ENCODE data around the gene PAWR. TPM values are rescaled to one million over a fixed set of nuclear protein-coding genes. Genes with fewer than 3 reads are reported as not detected.

Gene PAWR, protein sequence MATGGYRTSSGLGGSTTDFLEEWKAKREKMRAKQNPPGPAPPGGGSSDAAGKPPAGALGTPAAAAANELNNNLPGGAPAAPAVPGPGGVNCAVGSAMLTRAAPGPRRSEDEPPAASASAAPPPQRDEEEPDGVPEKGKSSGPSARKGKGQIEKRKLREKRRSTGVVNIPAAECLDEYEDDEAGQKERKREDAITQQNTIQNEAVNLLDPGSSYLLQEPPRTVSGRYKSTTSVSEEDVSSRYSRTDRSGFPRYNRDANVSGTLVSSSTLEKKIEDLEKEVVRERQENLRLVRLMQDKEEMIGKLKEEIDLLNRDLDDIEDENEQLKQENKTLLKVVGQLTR
- polyA plus RNA-seq: 10 to 100 TPM; 15.5 to 38.6 TPM

DNA sequence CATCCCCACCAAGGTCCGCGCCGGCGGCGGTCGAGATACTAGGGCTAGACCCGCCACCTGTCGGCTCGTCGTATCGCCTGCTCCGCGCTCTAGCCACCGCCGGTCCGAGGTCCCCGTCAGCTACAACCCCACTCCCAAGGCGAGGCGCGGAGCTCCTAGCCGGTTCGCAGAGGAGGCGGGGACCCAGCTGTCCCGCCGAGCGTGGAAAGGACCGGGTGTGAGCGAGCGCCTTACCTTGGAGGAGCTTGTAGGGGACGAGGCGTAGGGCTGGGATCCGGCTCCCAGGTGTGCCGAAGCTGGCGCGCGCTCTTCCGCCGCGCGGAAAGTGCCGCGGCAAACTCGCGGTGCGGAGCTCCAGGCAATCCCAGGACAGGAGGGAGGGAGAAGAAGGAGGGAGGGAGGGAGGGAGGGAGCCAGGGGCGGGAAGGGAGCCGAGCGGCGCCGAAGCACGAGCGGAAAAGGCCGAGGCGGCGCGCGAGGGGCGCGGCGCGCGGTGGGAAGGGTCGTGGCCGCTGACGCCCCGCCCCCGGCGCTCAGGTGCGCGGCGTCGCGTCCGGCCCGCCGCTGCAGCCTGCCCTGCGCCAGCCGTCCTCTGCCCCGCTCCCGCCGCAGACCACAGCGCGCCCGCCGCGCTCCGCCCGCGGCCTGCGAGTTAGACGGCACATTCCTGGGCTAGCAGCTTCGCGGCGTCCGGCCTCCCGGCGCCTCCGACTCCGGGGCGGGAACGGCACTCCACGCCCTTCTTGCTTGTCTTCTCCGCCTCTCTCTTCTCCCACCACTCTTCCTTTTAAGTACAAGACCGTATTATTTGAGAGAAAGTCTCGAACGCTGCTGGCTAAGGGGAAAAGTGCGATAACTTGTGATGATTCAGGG lies at the start of gene PAWR:
Gene PAWR (minus strand): TSS at position 327 of the 873 bp plus-strand sequence. CDS start 720 bp downstream, outside the sequence.
- peak within 1 kb of the TSS; percentile 80 to 98 for H3K4me3 ChIP-seq (ENCODE audit: low read depth in 1 of 2, low read length in 2 of 2)
- 0 to 1% methylated on average over 99 to 107 of the region's 107 CpGs for WGBS, 2 donors

GRCh38 chr12:79737875-79738718 lies 47.3 kb upstream of the PAWR start:
- no peaks in the 10 kb centered on the region for H3K27me3 ChIP-seq (ENCODE audit: control insufficient read depth in 1 of 2, insufficient read depth in 2 of 2, low read length in 2 of 2)
- no peaks in the 10 kb centered on the region for H3K4me1 ChIP-seq (ENCODE audit: control insufficient read depth in 2 of 2, insufficient read depth in 2 of 2, low read length in 1 of 2)
- no peaks in the 10 kb centered on the region for H3K36me3 ChIP-seq (ENCODE audit: control insufficient read depth in 2 of 2, insufficient read depth in 2 of 2, low read length in 1 of 2)
- H3K9me3 ChIP-seq (ENCODE audit: control insufficient read depth in 2 of 2, insufficient read depth in 1 of 2, low read depth in 1 of 2, low read length in 1 of 2): no peaks in the 10 kb centered on the region
- 9 to 17% methylated on average over 4 of the region's 4 CpGs for WGBS, 2 donors
- H3K4me3 ChIP-seq (ENCODE audit: low read depth in 1 of 2, low read length in 2 of 2): no peak overlapping the region
- H3K27ac ChIP-seq (ENCODE audit: low read depth in 2 of 2, low read length in 1 of 2): no peak overlapping the region

More for the DNA sequence above, at the start of gene PAWR:
- no peaks in the 10 kb centered on the region for H3K27me3 ChIP-seq (ENCODE audit: control insufficient read depth in 1 of 2, insufficient read depth in 2 of 2, low read length in 2 of 2)
- no peaks in the 10 kb centered on the region for H3K4me1 ChIP-seq (ENCODE audit: control insufficient read depth in 2 of 2, insufficient read depth in 2 of 2, low read length in 1 of 2)
- H3K9me3 ChIP-seq (ENCODE audit: control insufficient read depth in 2 of 2, insufficient read depth in 1 of 2, low read depth in 1 of 2, low read length in 1 of 2): no peaks in the 10 kb centered on the region
- H3K27ac ChIP-seq (ENCODE audit: low read depth in 2 of 2, low read length in 1 of 2): peak within 1 kb of the TSS; percentile 87 to 92
- H3K36me3 ChIP-seq (ENCODE audit: control insufficient read depth in 2 of 2, insufficient read depth in 2 of 2, low read length in 1 of 2): no peaks in the 10 kb centered on the region

DNA sequence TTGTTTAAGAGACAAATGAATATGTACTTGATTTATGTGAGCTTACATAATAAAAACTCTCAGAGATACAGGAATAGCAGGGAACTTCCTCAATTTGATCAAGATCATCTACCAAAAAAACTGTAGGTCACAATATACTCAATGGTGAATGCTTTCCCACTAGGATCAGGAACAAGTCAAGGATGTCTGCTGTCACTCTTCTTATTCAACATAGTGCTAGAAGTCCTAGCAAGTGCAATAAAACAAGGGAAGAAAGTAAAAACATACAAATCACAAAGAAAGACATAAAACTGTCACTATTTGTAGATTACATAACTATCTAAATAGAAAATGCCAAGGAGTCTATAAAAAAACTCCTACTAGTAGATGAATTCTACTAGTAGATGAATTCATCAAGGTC lies 41.9 kb upstream of the PAWR start:
- Histone ChIP-seq H3K9me3 (ENCODE audit: control insufficient read depth in 2 of 2, insufficient read depth in 1 of 2, low read depth in 1 of 2, low read length in 1 of 2) (no peaks in the 10 kb centered on the region), H3K27ac (ENCODE audit: low read depth in 2 of 2, low read length in 1 of 2) (no peak overlapping the region), H3K4me1 (ENCODE audit: control insufficient read depth in 2 of 2, insufficient read depth in 2 of 2, low read length in 1 of 2) (no peaks in the 10 kb centered on the region), H3K27me3 (ENCODE audit: control insufficient read depth in 1 of 2, insufficient read depth in 2 of 2, low read length in 2 of 2) (no peaks in the 10 kb centered on the region), H3K4me3 (ENCODE audit: low read depth in 1 of 2, low read length in 2 of 2) (no peak overlapping the region), H3K36me3 (ENCODE audit: control insufficient read depth in 2 of 2, insufficient read depth in 2 of 2, low read length in 1 of 2) (no peaks in the 10 kb centered on the region)

- Histone ChIP-seq H3K9me3 (ENCODE audit: control insufficient read depth in 2 of 2, insufficient read depth in 1 of 2, low read depth in 1 of 2, low read length in 1 of 2) (no peaks in the 10 kb centered on the region), H3K27ac (ENCODE audit: low read depth in 2 of 2, low read length in 1 of 2) (no peak overlapping the region), H3K4me1 (ENCODE audit: control insufficient read depth in 2 of 2, insufficient read depth in 2 of 2, low read length in 1 of 2) (no peaks in the 10 kb centered on the region), H3K27me3 (ENCODE audit: control insufficient read depth in 1 of 2, insufficient read depth in 2 of 2, low read length in 2 of 2) (no peaks in the 10 kb centered on the region), H3K36me3 (ENCODE audit: control insufficient read depth in 2 of 2, insufficient read depth in 2 of 2, low read length in 1 of 2) (no peaks in the 10 kb centered on the region), H3K4me3 (ENCODE audit: low read depth in 1 of 2, low read length in 2 of 2) (no peak overlapping the region)
- WGBS, 2 donors: 50 to 57% methylated on average over 1 of the region's 1 CpG
Observed at GRCh38 chr12:79725987-79726386, 35.2 kb upstream of the PAWR start.

DNA sequence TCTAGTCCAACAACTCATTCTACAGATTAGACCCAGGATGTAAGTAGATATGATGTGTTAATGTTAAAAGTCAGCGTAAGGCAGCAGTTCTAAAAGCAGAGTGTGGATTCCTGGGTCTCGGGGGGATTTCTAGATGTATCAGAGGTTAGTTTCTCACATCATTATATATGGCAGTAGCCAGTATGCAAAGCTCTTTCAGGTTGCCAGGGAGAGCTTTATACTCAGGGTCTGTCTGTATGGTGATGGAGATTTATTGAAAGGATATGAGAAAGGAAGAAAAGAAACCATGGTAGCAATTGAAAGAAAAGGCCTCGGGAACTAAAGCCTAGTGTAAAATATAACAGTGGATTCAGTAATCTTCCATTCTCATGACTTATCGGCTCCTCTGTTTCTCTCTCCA lies 26.2 kb upstream of the PAWR start:
- 87 to 95% methylated on average over 4 of the region's 4 CpGs for WGBS, 2 donors

DNA sequence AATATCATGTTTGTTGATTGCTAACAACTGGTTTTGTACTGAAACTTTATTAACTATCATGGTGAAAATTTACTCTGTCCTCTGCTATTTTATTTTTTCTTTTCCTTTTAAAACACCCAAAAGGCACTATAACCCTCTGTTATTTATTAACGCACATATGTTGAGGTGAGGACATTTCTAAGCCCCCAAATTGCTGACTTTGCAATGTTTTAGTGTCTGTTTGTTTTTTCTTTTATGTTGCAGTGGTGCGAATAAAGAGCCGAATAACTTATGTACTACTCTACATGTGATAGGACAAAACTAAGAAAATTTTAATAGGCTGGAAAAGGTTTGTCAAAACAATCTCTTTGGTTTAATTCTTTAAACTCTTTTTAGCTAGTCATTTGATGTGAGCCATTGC lies 24.5 kb upstream of the PAWR start:
- H3K4me1 ChIP-seq (ENCODE audit: control insufficient read depth in 2 of 2, insufficient read depth in 2 of 2, low read length in 1 of 2): no peaks in the 10 kb centered on the region
- H3K27ac ChIP-seq (ENCODE audit: low read depth in 2 of 2, low read length in 1 of 2): no peak overlapping the region
- no peaks in the 10 kb centered on the region for H3K36me3 ChIP-seq (ENCODE audit: control insufficient read depth in 2 of 2, insufficient read depth in 2 of 2, low read length in 1 of 2)
- no peaks in the 10 kb centered on the region for H3K27me3 ChIP-seq (ENCODE audit: control insufficient read depth in 1 of 2, insufficient read depth in 2 of 2, low read length in 2 of 2)
- H3K9me3 ChIP-seq (ENCODE audit: control insufficient read depth in 2 of 2, insufficient read depth in 1 of 2, low read depth in 1 of 2, low read length in 1 of 2): peaks cover 0 to 6% of the 10 kb centered on the region in 2 donors
- 86 to 94% methylated on average over 3 of the region's 3 CpGs for WGBS, 2 donors
- no peak overlapping the region for H3K4me3 ChIP-seq (ENCODE audit: low read depth in 1 of 2, low read length in 2 of 2)

More for the DNA sequence above, 26.2 kb upstream of the PAWR start:
- H3K27me3 ChIP-seq (ENCODE audit: control insufficient read depth in 1 of 2, insufficient read depth in 2 of 2, low read length in 2 of 2): no peaks in the 10 kb centered on the region
- H3K4me1 ChIP-seq (ENCODE audit: control insufficient read depth in 2 of 2, insufficient read depth in 2 of 2, low read length in 1 of 2): no peaks in the 10 kb centered on the region
- H3K4me3 ChIP-seq (ENCODE audit: low read depth in 1 of 2, low read length in 2 of 2): no peak overlapping the region
- no peaks in the 10 kb centered on the region for H3K36me3 ChIP-seq (ENCODE audit: control insufficient read depth in 2 of 2, insufficient read depth in 2 of 2, low read length in 1 of 2)
- H3K9me3 ChIP-seq (ENCODE audit: control insufficient read depth in 2 of 2, insufficient read depth in 1 of 2, low read depth in 1 of 2, low read length in 1 of 2): no peaks in the 10 kb centered on the region
- H3K27ac ChIP-seq (ENCODE audit: low read depth in 2 of 2, low read length in 1 of 2): no peak overlapping the region

DNA sequence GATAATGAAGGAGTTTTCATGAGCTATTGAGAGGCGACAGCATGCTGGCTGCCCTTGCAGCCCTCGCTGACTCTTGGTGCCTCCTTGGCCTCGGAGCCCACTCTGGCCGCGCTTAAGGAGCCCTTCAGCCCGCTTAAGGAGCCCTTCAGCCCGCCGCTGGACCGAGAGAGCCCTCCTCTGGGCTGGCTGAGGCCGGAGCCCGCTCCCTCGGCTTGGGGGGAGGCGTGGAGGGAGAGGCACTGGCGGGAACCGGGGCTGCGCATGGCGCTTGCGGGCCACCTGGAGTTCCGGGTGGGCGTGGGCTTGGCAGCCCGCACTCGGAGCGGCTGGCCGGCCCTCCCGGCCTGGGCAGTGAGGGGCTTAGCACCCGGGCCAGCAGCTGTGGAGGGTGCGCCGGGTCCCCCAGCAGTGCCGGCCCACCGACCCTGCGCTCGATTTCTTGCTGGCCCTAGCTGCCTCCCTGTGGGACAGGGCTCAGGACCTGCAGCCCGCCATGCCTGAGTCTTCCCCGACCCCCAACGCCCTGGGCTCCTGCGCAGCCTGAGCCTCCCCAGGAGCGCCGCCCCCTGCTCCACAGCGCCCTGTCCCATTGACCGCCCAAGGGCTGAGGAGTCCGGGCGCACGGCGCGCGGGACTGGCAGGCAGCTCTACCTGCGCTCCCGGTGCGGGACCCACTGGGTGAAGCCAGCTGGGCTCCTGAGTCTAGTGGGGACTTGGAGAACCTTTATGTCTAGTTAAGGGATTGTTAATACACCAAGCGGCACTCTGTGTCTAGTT lies 20.1 kb upstream of the PAWR start:
- Histone ChIP-seq H3K4me3 (ENCODE audit: low read depth in 1 of 2, low read length in 2 of 2) (no peak overlapping the region), H3K36me3 (ENCODE audit: control insufficient read depth in 2 of 2, insufficient read depth in 2 of 2, low read length in 1 of 2) (no peaks in the 10 kb centered on the region), H3K27ac (ENCODE audit: low read depth in 2 of 2, low read length in 1 of 2) (no peak overlapping the region), H3K4me1 (ENCODE audit: control insufficient read depth in 2 of 2, insufficient read depth in 2 of 2, low read length in 1 of 2) (no peaks in the 10 kb centered on the region), H3K27me3 (ENCODE audit: control insufficient read depth in 1 of 2, insufficient read depth in 2 of 2, low read length in 2 of 2) (no peaks in the 10 kb centered on the region), H3K9me3 (ENCODE audit: control insufficient read depth in 2 of 2, insufficient read depth in 1 of 2, low read depth in 1 of 2, low read length in 1 of 2) (peaks cover 0 to 6% of the 10 kb centered on the region in 2 donors)
- 62% methylated on average over 44 to 50 of the region's 50 CpGs for WGBS, 2 donors

GRCh38 chr12:79707830-79708229 lies 17.1 kb upstream of the PAWR start:
- Histone ChIP-seq H3K9me3 (ENCODE audit: control insufficient read depth in 2 of 2, insufficient read depth in 1 of 2, low read depth in 1 of 2, low read length in 1 of 2) (peaks cover 0 to 6% of the 10 kb centered on the region in 2 donors), H3K36me3 (ENCODE audit: control insufficient read depth in 2 of 2, insufficient read depth in 2 of 2, low read length in 1 of 2) (no peaks in the 10 kb centered on the region), H3K27ac (ENCODE audit: low read depth in 2 of 2, low read length in 1 of 2) (no peak overlapping the region), H3K27me3 (ENCODE audit: control insufficient read depth in 1 of 2, insufficient read depth in 2 of 2, low read length in 2 of 2) (no peaks in the 10 kb centered on the region), H3K4me1 (ENCODE audit: control insufficient read depth in 2 of 2, insufficient read depth in 2 of 2, low read length in 1 of 2) (no peaks in the 10 kb centered on the region), H3K4me3 (ENCODE audit: low read depth in 1 of 2, low read length in 2 of 2) (no peak overlapping the region)
- WGBS, 2 donors: 78 to 91% methylated on average over 3 of the region's 3 CpGs

DNA sequence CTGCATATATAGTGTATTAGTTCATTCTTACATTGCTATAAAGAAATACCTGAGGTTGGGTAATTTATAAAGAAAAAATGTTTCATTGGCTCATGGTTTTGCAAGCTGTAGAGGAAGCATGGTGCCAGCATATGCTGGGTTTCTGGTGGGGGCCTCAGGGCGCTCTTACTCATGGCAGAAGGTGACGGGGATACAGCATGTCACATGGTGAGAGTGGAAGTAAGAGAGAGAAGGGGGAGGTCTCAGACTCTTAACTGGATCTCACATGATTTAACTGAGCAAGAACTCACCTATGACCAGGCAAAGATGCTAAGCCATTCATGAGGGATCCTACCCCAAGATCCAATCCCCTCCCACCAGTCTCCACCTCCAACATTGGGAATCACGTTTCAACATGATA lies 15.9 kb upstream of the PAWR start:
- 44 to 54% methylated on average over 3 of the region's 3 CpGs for WGBS, 2 donors
- H3K27ac ChIP-seq (ENCODE audit: low read depth in 2 of 2, low read length in 1 of 2): no peak overlapping the region

More for the DNA sequence above, 15.9 kb upstream of the PAWR start:
- H3K4me1 ChIP-seq (ENCODE audit: control insufficient read depth in 2 of 2, insufficient read depth in 2 of 2, low read length in 1 of 2): no peaks in the 10 kb centered on the region
- H3K4me3 ChIP-seq (ENCODE audit: low read depth in 1 of 2, low read length in 2 of 2): no peak overlapping the region
- H3K27me3 ChIP-seq (ENCODE audit: control insufficient read depth in 1 of 2, insufficient read depth in 2 of 2, low read length in 2 of 2): no peaks in the 10 kb centered on the region
- H3K36me3 ChIP-seq (ENCODE audit: control insufficient read depth in 2 of 2, insufficient read depth in 2 of 2, low read length in 1 of 2): no peaks in the 10 kb centered on the region
- H3K9me3 ChIP-seq (ENCODE audit: control insufficient read depth in 2 of 2, insufficient read depth in 1 of 2, low read depth in 1 of 2, low read length in 1 of 2): peaks cover 0 to 6% of the 10 kb centered on the region in 2 donors

All from esophagus (tissue), 2 donors.